Fibroblast of skin of back (primary cell): Measurements from ENCODE around the gene LUC7L3.
A peak's percentile ranks its signal among the peaks of the same experiment; 100 is the strongest.

Source experiments
- DNase-seq: peaks from one replicate; pipeline ENCODE4 v3.0.0-alpha.2; 2013

The LUC7L3 gene

GRCh38 chr17:50763716-50764475 is 44.5 kb downstream of the LUC7L3 start:
- DNase-seq, result no peak

DNA sequence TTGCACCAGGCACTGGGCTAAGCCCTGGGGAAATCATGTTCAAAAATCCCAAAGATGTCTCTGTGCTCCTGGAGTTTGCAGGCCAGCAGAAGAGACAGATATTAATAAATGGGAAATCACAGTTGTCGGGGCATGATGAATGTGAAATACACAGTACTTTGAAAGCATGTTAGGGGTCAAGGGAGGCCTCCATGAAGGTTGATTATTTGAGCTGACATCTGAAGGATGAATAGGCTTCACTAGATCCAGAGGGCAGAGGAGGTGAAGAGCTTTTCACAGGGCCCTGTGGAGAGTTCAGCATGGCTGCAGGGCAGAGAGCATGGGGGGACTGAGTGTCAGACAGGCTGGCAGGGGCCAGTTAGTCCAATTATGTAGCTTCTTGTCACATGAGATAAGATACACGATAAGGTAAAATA is 45.3 kb downstream of the LUC7L3 start:
- DNase-seq, result no peak

DNA sequence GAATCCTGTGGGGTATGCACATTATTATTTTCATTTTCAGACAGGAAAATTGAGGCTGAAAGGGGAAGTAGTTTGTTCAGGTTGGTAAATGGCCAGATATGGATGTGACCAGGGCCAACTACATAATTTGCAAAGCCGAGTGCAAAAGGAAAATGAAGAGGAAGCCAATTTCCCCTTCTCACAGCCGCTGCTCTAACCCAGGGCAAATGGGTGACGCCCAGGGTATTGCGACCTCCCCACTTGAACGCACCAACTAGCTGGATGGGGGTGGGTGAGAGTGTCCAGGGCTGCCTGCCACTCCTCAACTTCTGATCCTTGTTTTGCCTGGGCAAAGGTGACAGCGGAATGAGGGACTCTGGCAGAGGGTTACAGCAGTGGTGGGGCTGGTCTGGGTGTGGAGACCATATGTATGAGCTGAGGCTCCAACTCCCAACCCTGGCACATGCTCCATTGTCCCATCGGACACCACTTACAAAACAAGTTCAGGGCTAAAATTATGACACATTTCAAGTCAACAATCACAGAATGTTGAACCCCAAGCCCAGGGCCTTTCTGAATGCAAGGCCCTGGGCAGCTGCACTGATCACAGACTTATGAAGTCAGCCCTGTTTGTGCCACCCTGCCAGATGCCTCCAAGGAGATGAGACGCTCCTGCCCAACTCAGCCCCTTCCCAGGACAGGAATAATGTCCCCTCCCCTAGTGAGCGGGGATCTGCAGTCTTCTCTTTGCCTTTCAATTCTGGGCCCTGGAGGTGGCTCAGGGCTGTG is 46.2 kb downstream of the LUC7L3 start:
- no peak for DNase-seq

GRCh38 chr17:50766222-50767023 is 47.0 kb downstream of the LUC7L3 start:
- DNase-seq, result no peak

DNA sequence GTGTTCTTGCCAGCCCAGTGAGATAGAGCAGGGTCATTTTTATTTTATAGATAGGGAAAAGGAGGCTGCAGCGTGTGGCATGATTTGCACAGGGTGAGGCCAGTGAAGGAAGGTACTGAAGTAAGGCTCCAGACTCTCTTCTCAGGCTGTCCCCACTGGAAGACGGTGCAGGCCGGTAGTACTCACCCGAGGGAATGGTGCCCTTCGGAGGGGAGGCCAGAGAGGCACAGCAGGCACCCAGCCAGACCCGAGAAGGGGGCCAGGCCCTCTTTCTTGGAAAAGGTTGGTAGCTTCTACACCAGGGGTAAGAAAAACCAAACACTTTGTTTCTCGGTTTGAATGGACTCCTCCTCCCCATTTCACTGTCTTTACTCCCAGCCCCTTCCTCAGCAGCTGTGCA is 47.6 kb downstream of the LUC7L3 start:
- no peak for DNase-seq

- no peak for DNase-seq
These were observed 48.0 kb downstream of the LUC7L3 start, which contains the start of gene ANKRD40CL for GRCh38 chr17:50767446-50767845. TSS of gene ANKRD40CL (minus strand) at chr17:50767518. CDS start at chr17:50766913, 605 bp downstream.

- no peak for DNase-seq
These were observed 49.0 kb downstream of the LUC7L3 start for GRCh38 chr17:50768346-50768761.

DNA sequence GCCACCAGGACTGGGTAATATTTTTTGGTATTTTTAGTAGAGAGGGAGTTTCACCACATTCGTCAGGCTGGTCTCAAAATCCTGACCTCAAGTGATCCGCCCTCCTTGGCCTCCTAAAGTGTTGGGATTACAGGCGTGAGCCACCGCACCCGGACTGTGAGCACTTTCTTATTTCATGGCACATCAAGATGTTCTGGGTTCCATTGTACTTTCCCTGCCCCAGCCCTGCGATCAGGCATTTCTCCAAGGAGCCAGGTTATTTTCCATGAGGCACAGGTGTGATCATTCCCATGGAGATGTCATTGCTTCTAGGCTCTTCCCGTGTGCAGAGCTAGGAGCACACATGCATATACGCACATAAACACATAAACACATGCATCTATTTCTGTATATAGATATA is 50.5 kb downstream of the LUC7L3 start:
- DNase-seq, result no peak

DNA sequence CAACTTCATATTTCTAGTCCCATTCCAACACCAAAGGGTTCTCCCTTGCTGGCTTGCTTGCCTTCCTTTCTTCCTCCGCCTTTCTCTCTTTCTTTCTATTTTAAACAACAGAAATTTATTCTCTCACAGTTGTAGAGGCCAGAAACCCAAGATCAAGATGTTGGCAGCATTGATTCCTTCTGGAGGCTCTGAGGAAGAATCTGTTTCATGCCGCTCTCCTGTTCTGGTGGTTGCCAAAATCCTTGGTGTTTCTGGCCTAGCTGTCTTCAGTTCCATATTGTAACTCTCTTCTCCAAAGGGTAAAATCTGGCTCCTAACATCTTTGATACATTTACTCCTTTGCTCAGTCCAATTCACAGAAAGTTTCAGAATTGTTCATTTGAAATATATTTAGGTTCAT is 50.9 kb downstream of the LUC7L3 start:
- DNase-seq, result no peak

GRCh38 chr17:50771991-50772785 is 52.8 kb downstream of the LUC7L3 start:
- DNase-seq, result no peak

- no peak for DNase-seq
These were observed 54.9 kb downstream of the LUC7L3 start for GRCh38 chr17:50774225-50774803.

DNA sequence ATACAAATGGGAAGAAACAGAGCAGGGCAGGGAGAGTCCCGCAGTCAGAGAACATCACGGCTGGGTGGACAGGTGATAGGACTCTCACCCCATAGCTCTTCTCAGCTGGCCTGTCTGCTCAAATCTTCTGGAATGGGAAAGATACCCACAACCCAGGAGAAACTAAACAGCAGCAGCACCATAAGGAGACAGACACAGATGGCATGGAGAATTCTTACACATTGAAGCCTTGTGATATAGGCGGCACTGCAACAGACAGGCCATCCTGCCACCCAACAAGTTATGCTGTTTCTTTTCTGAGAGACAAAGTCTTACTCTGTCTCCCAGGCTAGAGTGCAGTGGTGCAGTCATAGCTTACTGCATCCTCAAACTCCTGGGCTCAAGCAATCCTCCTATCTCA is 56.5 kb downstream of the LUC7L3 start:
- DNase-seq, result no peak

DNA sequence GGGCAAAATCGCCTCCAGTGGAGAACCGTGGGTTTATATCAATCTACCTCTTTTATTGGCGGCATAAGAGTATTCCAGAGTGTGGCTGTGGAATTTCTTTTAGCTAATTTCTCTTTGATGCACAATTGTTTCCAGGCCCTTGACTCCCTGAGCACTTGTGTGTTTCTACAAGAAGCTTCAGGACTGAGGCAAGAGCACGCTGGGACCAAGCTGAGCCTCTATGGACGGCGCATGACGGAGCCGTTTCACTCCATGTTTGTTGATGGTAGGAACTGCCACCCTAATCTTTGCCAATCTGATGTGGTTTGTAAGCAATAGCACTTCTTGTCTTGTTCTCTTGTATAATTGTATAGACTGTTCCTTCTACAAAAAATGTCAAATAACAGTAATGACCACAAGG is 59.1 kb downstream of the LUC7L3 start:
- DNase-seq, result no peak

DNA sequence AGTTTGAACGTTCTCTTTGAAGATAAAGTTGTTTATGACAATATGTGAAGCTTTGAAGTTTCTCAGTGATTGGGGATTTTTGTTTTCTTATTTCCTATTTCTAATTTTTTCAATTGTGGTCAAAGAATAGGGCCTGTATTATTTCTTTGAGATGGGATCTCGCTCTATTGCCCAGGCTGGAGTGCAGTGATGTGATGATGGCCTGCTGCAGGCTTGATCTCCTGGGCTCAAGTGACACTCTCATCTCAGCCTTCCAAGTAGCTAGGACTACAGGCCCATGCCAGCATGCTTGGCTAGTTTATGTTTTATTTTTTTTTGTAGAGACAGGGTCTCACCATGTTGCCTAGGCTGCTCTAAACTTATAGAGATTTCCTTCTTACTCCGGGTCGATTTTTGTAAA is 59.6 kb downstream of the LUC7L3 start:
- DNase-seq, result no peak

- no peak for DNase-seq
These were observed 60.4 kb downstream of the LUC7L3 start for GRCh38 chr17:50779747-50780353.

DNA sequence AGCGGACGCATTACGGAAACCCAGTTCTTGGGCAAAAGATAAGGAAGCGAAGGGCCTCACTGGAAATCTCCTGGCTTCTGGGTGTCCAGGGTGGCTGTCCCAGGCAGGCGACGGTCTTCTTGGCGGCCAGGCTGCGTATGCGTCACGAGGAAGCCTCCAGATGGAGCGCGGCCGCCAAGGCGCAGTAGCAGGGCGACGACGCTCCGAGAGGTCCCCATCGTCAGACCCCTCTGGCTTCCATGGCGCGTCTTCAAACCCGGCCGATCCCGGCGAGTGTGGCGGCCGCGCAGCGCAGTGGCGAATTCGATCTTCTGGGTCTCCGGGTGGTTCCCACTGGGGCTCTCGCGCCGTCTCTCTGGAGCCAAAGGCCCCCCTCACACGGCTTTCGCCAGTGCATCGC is 61.8 kb downstream of the LUC7L3 start:
- no peak for DNase-seq

- peak; percentile 76 for DNase-seq
These were observed 63.8 kb downstream of the LUC7L3 start for GRCh38 chr17:50783193-50783660.

DNA sequence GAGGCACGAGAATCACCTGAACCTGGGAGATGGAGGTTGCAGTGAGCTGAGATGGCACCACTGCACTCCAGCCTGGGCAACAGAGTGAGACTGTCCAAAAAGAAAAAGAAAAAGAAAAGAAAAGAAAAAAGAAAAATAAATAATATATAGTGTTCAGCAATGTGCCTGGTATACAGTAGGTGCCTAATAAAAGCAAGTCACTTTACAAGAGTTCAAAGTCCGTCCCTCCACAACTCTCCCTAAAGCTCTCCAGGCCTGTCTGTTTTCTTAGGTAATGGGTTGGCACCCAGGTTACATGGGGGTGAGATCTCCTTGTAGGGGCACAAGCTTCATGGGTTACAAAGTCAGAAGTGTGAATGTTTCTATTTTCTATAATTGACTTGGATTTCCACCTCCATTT is 64.5 kb downstream of the LUC7L3 start:
- no peak for DNase-seq

DNA sequence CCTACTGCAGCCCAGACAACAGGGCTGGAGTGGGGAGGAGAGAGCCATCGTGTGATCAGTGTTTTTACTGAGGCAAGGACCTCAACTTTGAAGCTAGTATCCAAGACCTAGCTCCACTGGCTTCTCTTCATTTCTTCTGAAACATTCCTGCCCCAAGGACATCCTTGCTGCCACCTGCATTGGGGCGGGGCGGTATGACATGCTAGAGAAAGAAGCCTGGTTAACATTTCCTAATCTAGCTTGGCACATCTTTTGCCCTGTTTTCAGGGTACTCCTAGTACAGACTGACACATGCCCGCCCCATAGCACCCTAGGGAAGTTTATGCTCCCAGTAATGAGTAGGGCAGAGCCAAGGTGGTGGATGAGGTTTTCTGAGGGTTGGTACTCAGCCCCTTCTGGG is 65.7 kb downstream of the LUC7L3 start:
- DNase-seq, result no peak

DNA sequence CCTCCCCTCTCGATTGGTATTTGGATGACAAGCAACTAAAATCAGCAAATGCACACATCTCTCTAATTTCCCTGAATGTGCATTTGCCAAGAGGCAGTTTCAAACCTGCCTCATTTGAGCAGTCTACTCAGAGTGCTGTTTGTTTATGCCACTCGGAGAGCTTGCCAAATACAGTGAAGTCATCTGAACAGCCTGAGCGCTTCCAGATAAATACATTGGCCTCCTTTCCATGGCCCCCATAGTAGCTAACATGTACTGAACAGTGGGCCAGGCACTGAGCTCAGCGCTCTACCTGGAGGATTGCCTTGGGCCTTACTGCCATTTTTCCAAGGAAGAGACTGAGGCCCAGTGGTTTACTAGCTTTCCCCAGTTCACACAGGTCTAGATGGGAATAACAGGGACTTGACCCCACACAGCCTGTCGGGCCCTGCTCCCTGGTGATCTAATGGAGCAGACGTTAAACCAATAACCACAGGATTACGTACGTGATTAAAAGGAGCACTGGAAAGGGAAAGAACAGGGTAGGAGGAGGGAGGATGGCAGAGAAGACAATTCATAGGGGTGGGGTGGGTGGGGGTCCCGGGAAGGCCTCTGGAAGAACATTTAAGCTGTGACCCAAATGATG is 66.7 kb downstream of the LUC7L3 start:
- DNase-seq, result no peak

- DNase-seq, result no peak
These were observed 67.7 kb downstream of the LUC7L3 start for GRCh38 chr17:50787106-50787505.
